ENCODE data around the gene C4orf17. TPM values are rescaled to one million over a fixed set of nuclear protein-coding genes. Genes with fewer than 3 reads are reported as not detected.

C4orf17 gene
- polyA plus RNA-seq (2011; rRNA removed) (not detected in 2 replicates), polyA minus RNA-seq (2011; rRNA and poly(A)+ RNA removed) (not detected in 2 replicates)

DNA sequence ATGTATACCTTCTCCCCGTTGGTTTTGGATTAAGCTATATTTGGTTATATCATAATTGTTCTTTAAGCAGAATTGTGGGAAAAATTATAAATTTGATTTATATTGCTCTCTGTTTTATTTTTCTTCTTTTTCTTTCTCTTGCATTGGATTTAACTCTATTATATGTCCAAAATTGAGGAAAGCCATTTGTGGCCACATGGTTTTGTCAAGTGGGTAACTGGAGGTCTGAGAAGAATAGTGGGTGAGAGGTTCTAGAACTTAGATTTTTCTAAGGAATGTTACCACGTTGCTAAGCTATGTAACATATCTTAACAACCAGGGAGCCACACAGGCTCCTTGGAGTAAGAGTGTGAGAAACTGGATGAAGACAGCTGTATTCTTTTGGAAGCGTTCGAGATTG is at the start of gene C4orf17:
TSS of gene C4orf17 (plus strand) at position 301 of the 400 bp plus-strand sequence. CDS start 2,061 bp downstream, outside the sequence.
- POLR2A ChIA-PET: no interaction called here
- TF ChIP-seq, protein P1, sequence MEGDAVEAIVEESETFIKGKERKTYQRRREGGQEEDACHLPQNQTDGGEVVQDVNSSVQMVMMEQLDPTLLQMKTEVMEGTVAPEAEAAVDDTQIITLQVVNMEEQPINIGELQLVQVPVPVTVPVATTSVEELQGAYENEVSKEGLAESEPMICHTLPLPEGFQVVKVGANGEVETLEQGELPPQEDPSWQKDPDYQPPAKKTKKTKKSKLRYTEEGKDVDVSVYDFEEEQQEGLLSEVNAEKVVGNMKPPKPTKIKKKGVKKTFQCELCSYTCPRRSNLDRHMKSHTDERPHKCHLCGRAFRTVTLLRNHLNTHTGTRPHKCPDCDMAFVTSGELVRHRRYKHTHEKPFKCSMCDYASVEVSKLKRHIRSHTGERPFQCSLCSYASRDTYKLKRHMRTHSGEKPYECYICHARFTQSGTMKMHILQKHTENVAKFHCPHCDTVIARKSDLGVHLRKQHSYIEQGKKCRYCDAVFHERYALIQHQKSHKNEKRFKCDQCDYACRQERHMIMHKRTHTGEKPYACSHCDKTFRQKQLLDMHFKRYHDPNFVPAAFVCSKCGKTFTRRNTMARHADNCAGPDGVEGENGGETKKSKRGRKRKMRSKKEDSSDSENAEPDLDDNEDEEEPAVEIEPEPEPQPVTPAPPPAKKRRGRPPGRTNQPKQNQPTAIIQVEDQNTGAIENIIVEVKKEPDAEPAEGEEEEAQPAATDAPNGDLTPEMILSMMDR (IDR thresholded peaks at IDR 0.05; ENCODE audit: insufficient read depth, low read depth, low read length): no peak
- Histone ChIP-seq H3K4me3 (ENCODE audit: low read depth, low read length) (no peak within 1 kb of the TSS), H3K36me3 (ENCODE audit: control insufficient read depth, insufficient read depth, low read length) (no peaks in the 10 kb centered on the region), H3K27me3 (ENCODE audit: control insufficient read depth, insufficient read depth, low read length) (no peaks in the 10 kb centered on the region)
- CTCF ChIA-PET: no interaction called here
- no peak for DNase-seq (ENCODE audit: low read depth)

DNA sequence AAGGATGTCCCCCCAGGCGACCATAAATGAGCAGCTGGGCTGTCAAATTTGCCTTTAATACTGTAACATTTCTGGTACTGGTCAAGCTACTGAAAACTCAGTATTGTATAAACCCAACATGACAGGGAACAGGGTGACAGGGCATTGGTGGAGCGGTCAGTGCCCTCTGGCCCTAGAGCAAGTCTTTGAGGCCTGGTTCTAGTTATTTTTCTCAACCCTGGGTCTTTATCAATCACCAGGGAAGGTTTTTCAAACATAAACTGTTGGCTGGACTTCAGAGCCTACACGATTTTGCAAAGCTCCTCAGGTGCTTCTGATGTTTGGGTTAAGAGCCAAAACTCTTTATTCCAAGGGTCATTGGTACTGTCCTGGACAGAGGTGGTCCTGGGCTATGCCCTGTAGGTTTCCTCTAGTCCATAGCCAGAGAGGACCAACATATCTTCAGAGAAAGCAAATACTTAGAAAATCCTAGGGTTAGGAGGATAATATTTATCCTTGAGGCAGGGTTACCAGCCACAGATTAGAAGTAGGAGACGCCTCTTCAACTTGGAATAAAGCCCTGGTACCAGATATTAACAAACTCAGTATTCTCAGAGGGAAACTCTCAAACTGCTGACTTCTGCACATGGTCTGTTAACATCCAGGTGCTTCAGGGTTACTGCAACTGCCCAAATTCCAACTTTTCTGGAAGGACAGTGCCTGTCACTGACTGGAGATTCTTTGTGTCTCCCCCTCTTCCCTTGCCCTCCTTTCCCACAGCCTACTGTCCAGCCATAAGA is 49.0 kb upstream of the C4orf17 start:
- TF ChIP-seq, protein P1 (IDR thresholded peaks at IDR 0.05; ENCODE audit: insufficient read depth, low read depth, low read length): no peak
- Histone ChIP-seq H3K36me3 (ENCODE audit: control insufficient read depth, insufficient read depth, low read length) (no peaks in the 10 kb centered on the region), H3K27me3 (ENCODE audit: control insufficient read depth, insufficient read depth, low read length) (no peaks in the 10 kb centered on the region), H3K4me3 (ENCODE audit: low read depth, low read length) (no peak overlapping the region)
- ChIA-PET POLR2A (no interaction called here), CTCF (interaction anchor here (0.6 to 3.0 kb wide), 11 partner anchors 7 to 1302 kb away, joined by 3 to 22 read pairs (median 5); no protein-coding TSS in a partner anchor)
- DNase-seq (ENCODE audit: low read depth): no peak

DNA sequence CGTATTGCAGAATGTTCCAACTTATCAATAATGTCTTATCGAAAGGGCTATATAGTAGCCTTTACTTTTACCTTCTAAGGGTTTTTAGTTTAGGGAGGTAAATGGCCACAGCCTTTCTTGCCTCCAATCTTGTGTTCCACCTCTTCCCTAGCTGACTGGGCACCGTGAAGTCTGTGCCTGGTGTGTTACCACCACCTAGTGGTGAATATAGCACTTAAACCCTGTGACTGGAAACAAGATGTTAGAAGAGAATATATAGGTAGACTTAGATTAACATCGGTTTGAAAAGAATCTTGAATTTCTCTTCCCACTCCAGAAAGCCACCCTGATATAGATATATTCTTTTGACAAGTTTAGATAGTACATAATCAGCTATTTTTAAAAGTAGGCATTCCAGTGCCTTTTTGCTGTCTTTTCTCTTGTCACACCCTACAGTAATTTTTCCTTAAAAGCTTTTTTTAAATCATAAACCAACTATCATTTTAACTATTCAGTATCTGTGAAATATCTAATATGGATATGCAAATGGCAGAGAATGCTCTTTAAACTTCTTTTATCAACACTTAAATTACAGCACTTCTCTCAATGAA is 47.9 kb upstream of the C4orf17 start:
- CTCF ChIA-PET: interaction anchor here (0.5 to 3.0 kb wide), 29 partner anchors 8 to 1303 kb away, joined by 3 to 22 read pairs (median 4); no protein-coding TSS in a partner anchor
- no peak overlapping the region for H3K4me3 ChIP-seq (ENCODE audit: low read depth, low read length)
- POLR2A ChIA-PET: no interaction called here
- no peaks in the 10 kb centered on the region for H3K27me3 ChIP-seq (ENCODE audit: control insufficient read depth, insufficient read depth, low read length)
- DNase-seq (ENCODE audit: low read depth): no peak
- no peaks in the 10 kb centered on the region for H3K36me3 ChIP-seq (ENCODE audit: control insufficient read depth, insufficient read depth, low read length)
- TF ChIP-seq, protein P1 (IDR thresholded peaks at IDR 0.05; ENCODE audit: insufficient read depth, low read depth, low read length): peak; percentile 76

DNA sequence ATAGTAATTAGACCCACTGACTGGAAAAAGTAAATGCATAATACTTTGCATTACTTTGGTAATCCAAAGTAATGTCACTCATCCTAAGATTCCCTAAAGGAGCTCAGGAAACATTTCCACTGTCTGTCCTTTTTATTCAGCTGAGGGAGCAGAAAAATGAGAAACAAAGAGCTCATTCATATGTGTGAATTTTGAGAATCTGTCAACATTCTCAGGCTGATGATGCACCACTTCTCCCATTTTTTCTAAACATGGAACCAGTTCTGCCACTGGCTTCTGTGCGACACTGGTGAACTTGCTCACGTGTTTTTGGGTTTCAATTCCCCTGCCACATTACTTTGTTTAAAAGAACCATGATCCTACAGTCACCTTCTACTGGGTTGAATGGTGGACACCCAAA is 47.3 kb upstream of the C4orf17 start:
- no peak overlapping the region for H3K4me3 ChIP-seq (ENCODE audit: low read depth, low read length)
- POLR2A ChIA-PET: no interaction called here
- no peak for DNase-seq (ENCODE audit: low read depth)
- TF ChIP-seq, protein P1 (IDR thresholded peaks at IDR 0.05; ENCODE audit: insufficient read depth, low read depth, low read length): no peak
- H3K27me3 ChIP-seq (ENCODE audit: control insufficient read depth, insufficient read depth, low read length): no peaks in the 10 kb centered on the region
- H3K36me3 ChIP-seq (ENCODE audit: control insufficient read depth, insufficient read depth, low read length): no peaks in the 10 kb centered on the region
- CTCF ChIA-PET: interaction anchor here (0.6 to 3.0 kb wide), 22 partner anchors 8 to 996 kb away, joined by 3 to 22 read pairs (median 5); no protein-coding TSS in a partner anchor

DNA sequence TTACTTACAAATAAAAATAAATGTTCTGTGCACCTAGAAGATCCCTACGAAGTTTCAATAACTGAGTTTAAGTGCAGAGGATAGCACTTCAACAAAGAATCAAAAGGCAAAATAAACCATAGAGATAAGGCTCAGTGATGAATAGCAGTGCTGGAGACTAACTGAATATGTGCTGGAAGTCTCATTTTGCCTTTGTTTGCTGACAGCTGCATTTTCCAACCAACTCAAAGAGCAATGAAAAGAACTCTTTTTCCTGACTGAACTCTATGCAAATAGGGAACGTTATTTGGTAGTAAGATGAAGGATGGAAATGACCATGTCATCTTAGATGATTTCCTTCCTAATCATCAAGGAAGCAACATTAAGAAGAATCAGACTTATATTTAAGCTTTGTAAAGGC is 42.9 kb upstream of the C4orf17 start:
- H3K4me3 ChIP-seq (ENCODE audit: low read depth, low read length): no peak overlapping the region
- no peaks in the 10 kb centered on the region for H3K36me3 ChIP-seq (ENCODE audit: control insufficient read depth, insufficient read depth, low read length)
- H3K27me3 ChIP-seq (ENCODE audit: control insufficient read depth, insufficient read depth, low read length): peaks cover 3% of the 10 kb centered on the region; the same call in 1 of the 2 replicates
- POLR2A ChIA-PET: no interaction called here
- TF ChIP-seq, protein P1 (IDR thresholded peaks at IDR 0.05; ENCODE audit: insufficient read depth, low read depth, low read length): no peak
- DNase-seq (ENCODE audit: low read depth): no peak
- CTCF ChIA-PET: interaction anchor here (1.1 to 1.7 kb wide), 2 partner anchors 9 to 10 kb away, joined by 3 read pairs; no protein-coding TSS in a partner anchor

Measured in BJ (cell line).